Gastrocnemius medialis (tissue), 4 donors: ENCODE results near the gene COBL.

ENCODE experiments used
- CTCF ChIP-seq, 5 experiments: fragments of 450-650 bp in 3 of 5; fragments of 200-600 bp in 2 of 5; sonication (generic) in 2 of 5; IDR thresholded peaks in 4 of 5; conservative IDR thresholded peaks in 1 of 5; 1 replicate in 4 of 5; 2 replicates in 1 of 5; pipeline ENCODE4 v1.5.1; 2016 to 2019; ENCODE audit warnings: antibody characterized with exemption in 5 of 5, mild to moderate bottlenecking in 3 of 5, moderate library complexity in 3 of 5
- POLR2A ChIP-seq, 2 donors: fragments of 450-650 bp; IDR thresholded peaks; one replicate each; pipeline ENCODE4 v1.6.1; 2017; ENCODE audit warnings: antibody characterized with exemption in 2 of 2, mild to moderate bottlenecking in 2 of 2, moderate library complexity in 2 of 2

GRCh38 chr7:51303142-51303525 lies 13.5 kb downstream of the COBL start:
- TF ChIP-seq CTCF (IDR thresholded peaks at IDR 0.05 in 4 of 5, conservative IDR thresholded peaks at IDR 0.05 in 1 of 5) (no peak), POLR2A (IDR thresholded peaks at IDR 0.05) (no peak)
